ENCODE data around the gene MRTFB. TPM values are rescaled to one million over a fixed set of nuclear protein-coding genes. Genes with fewer than 3 reads are reported as not detected.
"Not testable (repeated sequence)": the region's sequence is repeated elsewhere in the genome, so short reads cannot be mapped to it uniquely, and the experiment has no call there.

Gene MRTFB
- total RNA-seq, 1 experiment from 2014 or later: 90.5 TPM

DNA sequence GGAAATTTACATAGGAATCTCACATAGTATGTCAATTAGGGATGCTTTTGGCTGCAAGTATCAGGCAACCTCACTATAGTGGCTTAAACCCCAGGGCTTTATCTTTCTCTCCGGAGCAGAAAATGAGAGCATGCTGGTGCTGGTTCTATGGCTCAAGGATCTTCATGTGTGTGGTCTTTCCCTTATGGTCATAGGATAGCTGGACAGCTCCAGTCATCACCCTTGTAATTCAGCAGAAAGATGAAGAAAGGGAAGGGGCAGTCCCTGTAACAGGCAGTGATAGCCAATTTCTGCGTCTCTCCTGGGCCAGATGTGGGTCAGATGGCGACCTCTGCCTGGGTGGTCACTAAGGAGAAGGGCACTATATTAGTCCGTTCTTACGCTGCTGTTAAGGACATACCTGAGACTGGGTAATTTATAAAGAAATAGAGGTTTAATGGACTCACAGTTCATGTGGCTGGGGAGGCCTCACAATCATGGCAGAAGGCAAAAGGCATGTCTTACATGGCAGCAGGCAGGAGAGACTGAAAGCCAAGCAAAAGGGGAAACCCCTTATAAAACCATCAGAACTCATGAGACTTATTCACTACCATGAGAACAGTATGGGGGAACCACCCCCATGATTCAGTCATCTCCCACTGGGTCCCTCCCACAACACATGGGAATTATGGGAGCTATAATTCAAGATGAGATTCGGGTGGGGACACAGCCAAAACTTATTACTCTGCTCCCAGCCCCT is 23.8 kb upstream of the MRTFB start:
- not testable (repeated sequence) for BruUV-seq (replicated peaks)
- H3K4me1 ChIP-seq (ENCODE audit: control insufficient read depth, insufficient read depth, low read length): peaks cover 19% of the 10 kb centered on the region

GRCh38 chr16:14050291-14051027 is 20.7 kb upstream of the MRTFB start:
- H3K9me3 ChIP-seq (ENCODE audit: control insufficient read depth, insufficient read depth, low read depth, low read length): no peaks in the 10 kb centered on the region
- POLR2A ChIA-PET: interaction anchor here (0.6 kb wide), 1 partner anchor 49 kb away, joined by 6 read pairs; no protein-coding TSS in a partner anchor
- no peaks in the 10 kb centered on the region for H3K27me3 ChIP-seq (ENCODE audit: control insufficient read depth, insufficient read depth, low read length)
- DNase-seq (ENCODE audit: low read depth, low spot score) (no peak), ATAC-seq (peak; percentile 84)
- peaks cover 7% of the 10 kb centered on the region for H3K4me1 ChIP-seq (ENCODE audit: control insufficient read depth, insufficient read depth, low read length)
- H3K36me3 ChIP-seq (ENCODE audit: control insufficient read depth, insufficient read depth, low read length): no peaks in the 10 kb centered on the region
- CTCF ChIA-PET: no interaction called here
- intact Hi-C loops (cut with micrococcal nuclease; ENCODE audit: unreplicated experiment): no loop called here
- H3K27ac ChIP-seq (ENCODE audit: low read length): peak overlapping the region; percentile 61
- BruUV-seq (replicated peaks): no TSS peak
- TF ChIP-seq POLR2AphosphoS5 (IDR thresholded peaks at IDR 0.05; ENCODE audit: low read depth, low read length) (no peak), TCF7L2 (IDR thresholded peaks at IDR 0.05; ENCODE audit: low read depth, low read length) (no peak), SIN3A (IDR thresholded peaks at IDR 0.05; ENCODE audit: borderline replicate concordance, insufficient read depth, low read depth, low read length) (no peak)
- TF ChIP-seq, protein P1, sequence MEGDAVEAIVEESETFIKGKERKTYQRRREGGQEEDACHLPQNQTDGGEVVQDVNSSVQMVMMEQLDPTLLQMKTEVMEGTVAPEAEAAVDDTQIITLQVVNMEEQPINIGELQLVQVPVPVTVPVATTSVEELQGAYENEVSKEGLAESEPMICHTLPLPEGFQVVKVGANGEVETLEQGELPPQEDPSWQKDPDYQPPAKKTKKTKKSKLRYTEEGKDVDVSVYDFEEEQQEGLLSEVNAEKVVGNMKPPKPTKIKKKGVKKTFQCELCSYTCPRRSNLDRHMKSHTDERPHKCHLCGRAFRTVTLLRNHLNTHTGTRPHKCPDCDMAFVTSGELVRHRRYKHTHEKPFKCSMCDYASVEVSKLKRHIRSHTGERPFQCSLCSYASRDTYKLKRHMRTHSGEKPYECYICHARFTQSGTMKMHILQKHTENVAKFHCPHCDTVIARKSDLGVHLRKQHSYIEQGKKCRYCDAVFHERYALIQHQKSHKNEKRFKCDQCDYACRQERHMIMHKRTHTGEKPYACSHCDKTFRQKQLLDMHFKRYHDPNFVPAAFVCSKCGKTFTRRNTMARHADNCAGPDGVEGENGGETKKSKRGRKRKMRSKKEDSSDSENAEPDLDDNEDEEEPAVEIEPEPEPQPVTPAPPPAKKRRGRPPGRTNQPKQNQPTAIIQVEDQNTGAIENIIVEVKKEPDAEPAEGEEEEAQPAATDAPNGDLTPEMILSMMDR (IDR thresholded peaks at IDR 0.05): no peak
- TF ChIP-seq, protein P2, sequence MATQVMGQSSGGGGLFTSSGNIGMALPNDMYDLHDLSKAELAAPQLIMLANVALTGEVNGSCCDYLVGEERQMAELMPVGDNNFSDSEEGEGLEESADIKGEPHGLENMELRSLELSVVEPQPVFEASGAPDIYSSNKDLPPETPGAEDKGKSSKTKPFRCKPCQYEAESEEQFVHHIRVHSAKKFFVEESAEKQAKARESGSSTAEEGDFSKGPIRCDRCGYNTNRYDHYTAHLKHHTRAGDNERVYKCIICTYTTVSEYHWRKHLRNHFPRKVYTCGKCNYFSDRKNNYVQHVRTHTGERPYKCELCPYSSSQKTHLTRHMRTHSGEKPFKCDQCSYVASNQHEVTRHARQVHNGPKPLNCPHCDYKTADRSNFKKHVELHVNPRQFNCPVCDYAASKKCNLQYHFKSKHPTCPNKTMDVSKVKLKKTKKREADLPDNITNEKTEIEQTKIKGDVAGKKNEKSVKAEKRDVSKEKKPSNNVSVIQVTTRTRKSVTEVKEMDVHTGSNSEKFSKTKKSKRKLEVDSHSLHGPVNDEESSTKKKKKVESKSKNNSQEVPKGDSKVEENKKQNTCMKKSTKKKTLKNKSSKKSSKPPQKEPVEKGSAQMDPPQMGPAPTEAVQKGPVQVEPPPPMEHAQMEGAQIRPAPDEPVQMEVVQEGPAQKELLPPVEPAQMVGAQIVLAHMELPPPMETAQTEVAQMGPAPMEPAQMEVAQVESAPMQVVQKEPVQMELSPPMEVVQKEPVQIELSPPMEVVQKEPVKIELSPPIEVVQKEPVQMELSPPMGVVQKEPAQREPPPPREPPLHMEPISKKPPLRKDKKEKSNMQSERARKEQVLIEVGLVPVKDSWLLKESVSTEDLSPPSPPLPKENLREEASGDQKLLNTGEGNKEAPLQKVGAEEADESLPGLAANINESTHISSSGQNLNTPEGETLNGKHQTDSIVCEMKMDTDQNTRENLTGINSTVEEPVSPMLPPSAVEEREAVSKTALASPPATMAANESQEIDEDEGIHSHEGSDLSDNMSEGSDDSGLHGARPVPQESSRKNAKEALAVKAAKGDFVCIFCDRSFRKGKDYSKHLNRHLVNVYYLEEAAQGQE (IDR thresholded peaks at IDR 0.05; ENCODE audit: insufficient read depth in 1 of 2, low read depth in 2 of 2, low read length in 1 of 2): no peak
- peak overlapping the region in 1 of 2 experiments; percentile 7; a peak in 1 of 4 replicates for H3K4me3 ChIP-seq (ENCODE audit: low read depth in 2 of 2, low read length in 2 of 2)
- in situ Hi-C loops (cut with HindIII; ENCODE audit: low pct_unique_long_range_greater_than_20kb, low sequenced_read_pairs): no loop called here

More for the DNA sequence above, 23.8 kb upstream of the MRTFB start:
- H3K36me3 ChIP-seq (ENCODE audit: control insufficient read depth, insufficient read depth, low read length); DNase-seq (ENCODE audit: low read depth, low spot score); intact Hi-C loops (cut with micrococcal nuclease; ENCODE audit: unreplicated experiment); in situ Hi-C loops (cut with HindIII; ENCODE audit: low pct_unique_long_range_greater_than_20kb, low sequenced_read_pairs); H3K9me3 ChIP-seq (ENCODE audit: control insufficient read depth, insufficient read depth, low read depth, low read length); H3K27me3 ChIP-seq (ENCODE audit: control insufficient read depth, insufficient read depth, low read length); ATAC-seq; H3K4me3 ChIP-seq (ENCODE audit: low read depth in 2 of 2, low read length in 2 of 2); POLR2A ChIA-PET; H3K27ac ChIP-seq (ENCODE audit: low read length): not testable (repeated sequence)
- CTCF ChIA-PET: interaction anchor here (0.5 kb wide), 1 partner anchor 281 kb away, joined by 3 read pairs; no protein-coding TSS in a partner anchor
- TF ChIP-seq, protein P2 (IDR thresholded peaks at IDR 0.05; ENCODE audit: insufficient read depth in 1 of 2, low read depth in 2 of 2, low read length in 1 of 2): peak; percentile 35 to 67; a peak in 2 of 4 replicates
